ENCODE data around the gene EXOC3L4.
A peak's percentile ranks its signal among the peaks of the same experiment; 100 is the strongest.
"Not testable (repeated sequence)": the region's sequence is repeated elsewhere in the genome, so short reads cannot be mapped to it uniquely, and the experiment has no call there.

The EXOC3L4 gene

GRCh38 chr14:103094406-103095209 lies at the start of gene EXOC3L4:
TSS of gene EXOC3L4 (plus strand) at chr14:103094725. CDS start at chr14:103100220, 5,495 bp downstream.
- no peak for DNase-seq

GRCh38 chr14:103045371-103045869 lies 49.1 kb upstream of the EXOC3L4 start:
- DNase-seq = no peak

- not testable (repeated sequence) for DNase-seq
Measured at GRCh38 chr14:103047453-103047852, 47.1 kb upstream of the EXOC3L4 start.

GRCh38 chr14:103050935-103051334 lies 43.6 kb upstream of the EXOC3L4 start:
- no peak for DNase-seq

GRCh38 chr14:103052407-103052806 lies 42.1 kb upstream of the EXOC3L4 start:
- DNase-seq = no peak

GRCh38 chr14:103055695-103056094 lies 38.8 kb upstream of the EXOC3L4 start:
- DNase-seq = no peak

- DNase-seq = no peak
Measured at GRCh38 chr14:103056322-103057027, 38.0 kb upstream of the EXOC3L4 start.

GRCh38 chr14:103057028-103057371 lies 37.5 kb upstream of the EXOC3L4 start:
- DNase-seq = no peak

- DNase-seq = peak; percentile 80
Measured at GRCh38 chr14:103057372-103058163, 37.0 kb upstream of the EXOC3L4 start, which contains the start of gene CDC42BPB. TSS of gene CDC42BPB (minus strand) at chr14:103057549. CDS start at chr14:103057173, 376 bp downstream.

GRCh38 chr14:103058164-103059055 lies 36.1 kb upstream of the EXOC3L4 start:
- DNase-seq = no peak

- no peak for DNase-seq
Measured at GRCh38 chr14:103059556-103059955, 35.0 kb upstream of the EXOC3L4 start.

GRCh38 chr14:103061482-103061976 lies 33.0 kb upstream of the EXOC3L4 start:
- no peak for DNase-seq

GRCh38 chr14:103064436-103064835 lies 30.1 kb upstream of the EXOC3L4 start:
- no peak for DNase-seq

GRCh38 chr14:103064978-103065377 lies 29.5 kb upstream of the EXOC3L4 start:
- no peak for DNase-seq

- no peak for DNase-seq
Measured at GRCh38 chr14:103065861-103066260, 28.7 kb upstream of the EXOC3L4 start.

- DNase-seq = no peak
Measured at GRCh38 chr14:103066399-103066798, 28.1 kb upstream of the EXOC3L4 start.

- DNase-seq = no peak
Measured at GRCh38 chr14:103067231-103067954, 27.1 kb upstream of the EXOC3L4 start.

- DNase-seq = no peak
Measured at GRCh38 chr14:103068351-103069073, 26.0 kb upstream of the EXOC3L4 start.

GRCh38 chr14:103070263-103070885 lies 24.2 kb upstream of the EXOC3L4 start:
- no peak for DNase-seq

- no peak for DNase-seq
Measured at GRCh38 chr14:103070971-103071542, 23.5 kb upstream of the EXOC3L4 start.

Data from 8988T (cell line).